Stimulated activated naive CD8-positive, alpha-beta T cell treated with anti-CD3 and anti-CD28 coated beads, Interleukin-15, Interleukin-2, amounts not matched to agents 100 ng/mL and 50 ng/mL, for 24 hours (primary cell): ENCODE results near the gene RSPH4A.

Experiments used
- H3K27ac Mint-ChIP-seq: one replicate; pipeline ENCODE4 v1.8.0; 2021; ENCODE audit warnings: mild to moderate bottlenecking, mixed read lengths
- H3K27me3 Mint-ChIP-seq: one replicate; pipeline ENCODE4 v1.8.0; 2021; ENCODE audit warnings: mixed read lengths
- H3K36me3 Mint-ChIP-seq: one replicate; pipeline ENCODE4 v1.8.0; 2021; ENCODE audit warnings: low read depth, mixed read lengths
- H3K4me1 Mint-ChIP-seq: one replicate; pipeline ENCODE4 v1.8.0; 2021; ENCODE audit warnings: low read depth, mixed read lengths
- H3K4me3 Mint-ChIP-seq: one replicate; pipeline ENCODE4 v1.8.0; 2021; ENCODE audit warnings: mild to moderate bottlenecking, mixed read lengths
- H3K9me3 Mint-ChIP-seq: one replicate; pipeline ENCODE4 v1.8.0; 2021; ENCODE audit warnings: mixed read lengths

Gene RSPH4A

DNA sequence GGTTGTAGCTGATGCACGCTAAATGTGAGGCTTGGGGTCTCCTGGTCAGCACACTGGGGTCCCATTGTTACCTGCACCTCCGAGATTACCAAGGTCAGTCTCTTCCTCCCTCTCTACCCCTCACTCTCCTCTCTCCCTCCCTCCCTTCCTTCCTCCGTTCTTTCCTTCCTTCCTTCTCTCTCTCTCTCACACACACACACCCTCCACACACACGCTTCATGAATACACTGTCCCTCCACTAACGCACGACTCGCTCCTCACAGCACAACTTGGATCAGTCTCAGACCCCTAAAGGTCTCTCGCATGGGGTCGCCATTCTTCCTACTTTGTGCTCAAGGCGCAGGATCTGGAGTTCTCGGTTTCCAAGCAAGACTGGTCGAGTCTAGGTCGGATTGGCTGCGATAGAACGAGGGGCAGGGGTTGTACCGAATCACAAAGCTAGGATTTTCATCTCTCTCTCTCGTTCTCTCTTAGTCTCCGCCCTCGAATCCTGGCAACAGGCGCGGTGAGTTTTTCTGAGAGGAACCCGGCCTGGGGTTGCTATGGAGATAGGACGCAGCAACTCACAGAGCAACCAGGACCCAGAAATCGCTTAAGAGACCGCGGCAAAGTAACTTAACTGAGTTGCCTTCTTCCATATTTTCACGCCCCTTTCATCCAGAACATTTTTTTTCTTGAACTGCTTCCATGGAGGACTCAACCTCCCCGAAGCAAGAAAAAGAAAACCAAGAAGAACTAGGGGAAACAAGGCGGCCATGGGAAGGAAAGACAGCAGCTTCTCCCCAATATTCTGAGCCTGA lies at the start of gene RSPH4A:
Gene RSPH4A (plus strand): TSS at position 543 of the 800 bp plus-strand sequence. CDS start 145 bp downstream, at position 688.
- peak within 1 kb of the TSS; percentile 66 for H3K27ac Mint-ChIP-seq

DNA sequence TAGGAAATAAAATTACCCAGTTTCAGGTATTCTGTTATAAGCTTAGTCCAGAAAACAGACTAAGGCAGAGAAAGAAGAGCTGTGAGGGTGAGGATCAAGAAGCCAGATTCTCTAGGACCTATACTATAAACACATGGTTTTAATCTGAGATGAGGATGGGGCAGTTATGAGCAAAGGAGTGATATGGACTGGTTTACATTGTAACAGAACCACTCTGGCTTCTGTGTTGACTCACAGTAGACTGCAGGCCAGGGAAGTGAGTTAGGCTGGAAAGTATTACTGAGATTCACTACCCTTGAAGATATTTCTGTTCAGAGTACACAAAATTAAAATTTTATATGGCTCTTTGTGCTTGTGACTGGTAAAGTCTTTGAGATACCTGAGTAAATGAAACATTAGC lies 48.2 kb upstream of the RSPH4A start:
- no peak overlapping the region for H3K27ac Mint-ChIP-seq
- no peaks in the 10 kb centered on the region for H3K9me3 Mint-ChIP-seq
- H3K4me3 Mint-ChIP-seq: no peak overlapping the region
- peaks cover 38% of the 10 kb centered on the region for H3K4me1 Mint-ChIP-seq
- peaks cover 7% of the 10 kb centered on the region for H3K27me3 Mint-ChIP-seq
- no peaks in the 10 kb centered on the region for H3K36me3 Mint-ChIP-seq

More for the DNA sequence above, at the start of gene RSPH4A:
- Mint-ChIP-seq H3K4me3 (peak within 1 kb of the TSS; percentile 92), H3K27me3 (peaks cover 30% of the 10 kb centered on the region), H3K4me1 (peaks cover 14% of the 10 kb centered on the region), H3K9me3 (no peaks in the 10 kb centered on the region), H3K36me3 (no peaks in the 10 kb centered on the region)

DNA sequence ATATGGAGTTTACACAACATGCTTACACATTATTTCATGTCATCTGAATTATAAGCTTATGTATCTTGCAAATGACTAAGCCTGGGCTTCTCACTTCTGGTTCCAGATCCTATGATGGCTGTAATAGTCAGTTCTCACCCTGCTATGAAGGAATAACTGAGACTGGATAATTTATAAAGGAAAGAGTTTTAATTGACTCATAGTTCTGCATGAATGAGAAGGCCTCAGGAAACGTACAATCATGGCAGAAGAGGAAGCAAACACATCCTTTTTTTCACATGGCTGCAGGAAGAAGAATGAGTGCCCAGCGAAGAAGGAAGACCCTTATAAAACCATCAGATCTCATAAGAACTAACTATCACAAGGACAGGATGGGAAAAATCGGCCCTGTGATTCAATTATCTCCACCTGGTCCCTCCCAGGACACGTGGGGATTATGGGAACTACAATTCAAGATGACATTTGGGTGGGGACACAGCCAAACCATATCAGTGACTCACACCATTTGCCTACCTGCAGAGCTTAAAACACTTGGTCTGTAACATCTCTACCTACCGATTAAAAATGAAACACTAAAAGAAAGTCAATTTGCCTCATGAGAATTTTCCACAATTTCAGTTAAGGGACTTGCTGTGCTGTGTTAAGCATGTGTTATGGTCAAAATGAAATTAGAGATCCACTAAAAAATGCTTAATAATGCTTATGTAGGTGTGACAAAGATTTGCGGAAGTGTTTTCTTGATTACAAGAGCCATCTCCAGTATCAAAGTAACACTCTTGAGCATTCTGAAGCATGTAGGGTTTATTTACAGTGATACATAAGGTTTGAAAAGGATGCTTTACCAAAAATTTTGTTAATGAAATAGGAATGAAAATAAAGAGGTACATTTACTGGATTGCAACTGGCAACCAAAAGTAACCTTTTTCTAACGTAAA lies 47.2 kb upstream of the RSPH4A start:
- Mint-ChIP-seq H3K4me1 (peaks cover 48% of the 10 kb centered on the region), H3K4me3 (peak overlapping the region; percentile 100), H3K36me3 (peaks cover 8% of the 10 kb centered on the region), H3K27ac (no peak overlapping the region), H3K9me3 (no peaks in the 10 kb centered on the region), H3K27me3 (peaks cover 4% of the 10 kb centered on the region)

DNA sequence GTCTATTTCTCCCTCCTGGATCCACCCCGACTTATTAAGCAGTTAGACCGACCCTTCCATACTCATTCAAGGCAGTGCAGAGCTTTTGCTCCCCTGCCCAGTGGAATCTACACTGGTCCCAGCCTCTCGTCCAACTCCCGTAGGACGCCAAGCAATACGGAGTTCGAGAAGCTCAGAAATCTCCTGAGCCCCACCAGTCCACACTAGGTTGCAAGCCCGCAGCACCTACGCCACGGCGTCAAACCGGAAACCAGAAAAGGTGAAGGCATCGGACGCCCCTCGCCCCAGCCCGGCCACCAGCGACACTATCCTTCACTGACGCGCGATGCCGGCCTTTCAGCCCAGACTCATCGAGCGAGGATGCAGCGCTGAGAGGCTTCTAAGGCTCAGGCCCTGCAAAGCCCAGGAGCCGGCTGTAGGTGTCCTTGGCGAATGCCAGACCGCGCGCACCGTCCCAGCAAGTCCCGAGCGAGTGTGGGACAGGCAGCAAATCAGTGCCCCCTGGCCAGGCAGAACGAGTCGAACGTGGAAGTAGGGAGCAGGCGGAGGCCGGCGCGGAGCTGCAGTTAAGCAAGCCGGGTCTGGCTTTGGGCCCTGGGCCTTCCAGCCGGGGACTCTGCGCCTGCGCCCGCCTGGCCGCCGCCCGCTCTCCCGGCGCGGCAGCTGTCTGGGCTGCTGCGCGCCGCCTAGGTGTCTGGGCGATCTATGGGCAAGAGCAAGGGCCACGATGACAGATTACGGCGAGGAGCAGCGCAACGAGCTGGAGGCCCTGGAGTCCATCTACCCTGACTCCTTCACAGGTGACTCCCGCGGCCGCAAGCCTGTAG lies 45.2 kb upstream of the RSPH4A start, which contains the start of gene RWDD1:
Gene RWDD1 (plus strand): TSS at position 649 of the 827 bp plus-strand sequence. CDS start 79 bp downstream, at position 728.
- no peaks in the 10 kb centered on the region for H3K9me3 Mint-ChIP-seq
- peak within 1 kb of the TSS; percentile 100 for H3K4me3 Mint-ChIP-seq
- H3K27ac Mint-ChIP-seq: peak within 1 kb of the TSS; percentile 99
- peaks cover 47% of the 10 kb centered on the region for H3K4me1 Mint-ChIP-seq
- H3K36me3 Mint-ChIP-seq: peaks cover 20% of the 10 kb centered on the region
- no peaks in the 10 kb centered on the region for H3K27me3 Mint-ChIP-seq

DNA sequence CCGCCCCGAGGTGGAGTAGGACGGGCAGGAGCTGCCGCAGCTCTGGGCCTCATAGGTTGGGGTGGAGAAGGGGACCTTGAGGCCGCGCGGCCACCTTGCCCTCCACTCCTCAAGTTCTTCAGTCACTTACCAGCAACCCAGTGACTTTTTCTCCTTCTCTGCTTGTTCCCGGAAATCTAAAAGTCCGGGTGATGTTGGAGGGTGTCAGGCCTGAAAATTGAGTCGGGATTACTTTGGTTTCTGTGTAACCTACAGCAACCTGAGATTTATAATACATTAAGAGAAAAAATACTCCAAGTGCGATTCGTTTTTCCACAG lies 44.6 kb upstream of the RSPH4A start:
- Mint-ChIP-seq H3K4me1 (peaks cover 51% of the 10 kb centered on the region), H3K9me3 (no peaks in the 10 kb centered on the region), H3K27me3 (no peaks in the 10 kb centered on the region), H3K36me3 (peaks cover 26% of the 10 kb centered on the region), H3K27ac (peak overlapping the region; percentile 93), H3K4me3 (peak overlapping the region; percentile 100)

DNA sequence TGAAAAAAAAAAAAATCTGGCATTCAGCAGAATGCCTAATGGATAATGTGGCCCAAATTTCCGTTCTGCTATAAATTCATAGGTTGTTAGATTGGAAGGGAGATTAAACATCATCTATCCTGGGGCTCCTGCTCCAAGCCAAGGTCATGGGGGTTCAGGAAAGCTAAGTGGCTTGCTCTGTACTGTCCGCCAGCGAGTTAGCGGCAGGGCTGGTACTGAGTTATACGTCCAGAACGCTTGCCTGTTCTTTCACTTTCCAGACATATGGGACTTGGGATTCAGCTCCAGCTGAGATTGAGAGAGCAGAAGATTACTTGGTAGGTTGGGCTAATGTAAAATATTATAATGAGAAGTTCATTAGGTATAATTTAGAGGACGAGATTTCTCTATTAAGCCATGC lies 44.1 kb upstream of the RSPH4A start:
- peaks cover 55% of the 10 kb centered on the region for H3K4me1 Mint-ChIP-seq
- H3K36me3 Mint-ChIP-seq: peaks cover 30% of the 10 kb centered on the region

DNA sequence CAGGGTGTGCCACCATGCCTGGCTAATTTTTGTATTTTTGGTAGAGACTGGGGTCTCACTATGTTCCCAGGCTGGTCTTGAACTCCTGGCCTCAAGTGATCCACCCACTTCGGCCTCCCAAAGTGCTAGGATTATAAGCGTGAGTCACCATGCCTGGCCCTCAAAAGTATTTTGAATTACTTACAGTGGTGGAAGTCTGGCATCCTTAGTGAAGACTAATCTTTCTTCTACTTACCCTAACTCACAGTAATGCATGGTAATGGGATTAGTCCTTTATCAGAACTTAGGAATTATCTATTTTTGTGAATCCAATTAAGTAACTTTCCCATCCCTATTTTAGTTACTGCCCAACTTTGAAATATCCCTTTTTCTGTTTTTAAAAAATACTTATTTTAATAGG lies 41.1 kb upstream of the RSPH4A start:
- Mint-ChIP-seq H3K27ac (no peak overlapping the region), H3K9me3 (no peaks in the 10 kb centered on the region), H3K4me3 (no peak overlapping the region), H3K27me3 (no peaks in the 10 kb centered on the region), H3K4me1 (peaks cover 53% of the 10 kb centered on the region), H3K36me3 (peaks cover 53% of the 10 kb centered on the region)

More for the DNA sequence above, 44.1 kb upstream of the RSPH4A start:
- no peaks in the 10 kb centered on the region for H3K27me3 Mint-ChIP-seq
- H3K9me3 Mint-ChIP-seq: no peaks in the 10 kb centered on the region
- peak overlapping the region; percentile 100 for H3K4me3 Mint-ChIP-seq
- peak overlapping the region; percentile 93 for H3K27ac Mint-ChIP-seq

DNA sequence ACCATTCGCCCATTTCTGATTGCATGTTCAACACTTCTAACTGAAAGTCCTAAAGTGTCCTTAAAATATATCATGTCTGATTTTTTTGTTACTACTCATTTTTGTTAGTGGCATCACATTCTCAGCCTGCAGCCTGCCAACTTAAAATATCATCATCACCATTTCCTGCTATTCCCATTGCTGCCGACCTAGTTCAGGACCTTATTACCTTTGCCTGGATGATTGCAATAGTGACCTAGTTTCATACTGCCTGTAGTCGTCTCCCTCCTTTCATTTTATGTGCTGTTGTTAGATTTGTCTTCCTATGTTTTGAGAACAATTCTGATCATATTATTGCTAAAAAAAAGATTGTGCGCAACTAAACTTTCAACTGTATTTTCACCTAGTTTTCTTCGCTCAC lies 38.8 kb upstream of the RSPH4A start:
- Mint-ChIP-seq H3K27me3 (no peaks in the 10 kb centered on the region), H3K9me3 (no peaks in the 10 kb centered on the region), H3K36me3 (peaks cover 64% of the 10 kb centered on the region), H3K4me3 (no peak overlapping the region), H3K4me1 (peaks cover 47% of the 10 kb centered on the region), H3K27ac (no peak overlapping the region)

DNA sequence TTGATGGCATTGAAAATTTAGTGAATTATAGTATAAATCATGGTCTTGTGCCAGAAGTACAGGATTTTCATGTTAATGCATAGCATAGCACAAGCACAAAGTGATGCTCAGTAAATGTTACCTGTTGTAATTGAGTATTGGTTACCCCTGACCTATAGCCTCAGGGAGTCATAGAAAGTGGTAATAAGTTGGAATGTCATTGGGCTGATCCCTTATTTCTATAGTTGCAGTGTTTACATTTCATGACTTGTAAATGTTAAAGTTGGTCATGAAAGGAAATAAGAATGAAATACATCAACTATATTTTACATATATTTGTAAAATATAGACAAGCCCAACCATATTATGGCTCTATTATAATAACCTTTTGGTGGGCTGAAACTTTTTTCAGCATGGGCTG lies 37.9 kb upstream of the RSPH4A start:
- peaks cover 67% of the 10 kb centered on the region for H3K36me3 Mint-ChIP-seq
- H3K4me1 Mint-ChIP-seq: peaks cover 39% of the 10 kb centered on the region
- no peak overlapping the region for H3K4me3 Mint-ChIP-seq
- no peaks in the 10 kb centered on the region for H3K27me3 Mint-ChIP-seq
- H3K27ac Mint-ChIP-seq: no peak overlapping the region
- H3K9me3 Mint-ChIP-seq: no peaks in the 10 kb centered on the region

DNA sequence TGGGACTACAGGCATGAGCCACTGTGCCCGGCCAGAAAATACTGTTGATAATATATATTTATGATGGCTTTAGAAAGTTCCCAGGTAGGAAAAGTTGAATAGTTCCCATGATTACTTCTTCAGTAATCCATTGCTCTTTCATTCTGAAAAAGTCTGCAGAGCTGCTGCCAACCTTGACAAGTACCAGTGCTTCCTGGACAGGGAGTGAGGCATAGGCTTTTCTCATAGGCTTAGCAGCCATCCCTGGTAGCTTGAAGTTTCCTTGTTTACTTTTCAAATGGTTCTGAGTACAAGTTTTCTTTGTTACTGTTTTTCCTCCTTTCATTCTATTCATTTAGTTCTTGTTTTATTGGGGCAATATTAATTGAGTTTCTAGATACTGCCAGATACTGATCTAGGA lies 37.1 kb upstream of the RSPH4A start:
- Mint-ChIP-seq H3K9me3 (no peaks in the 10 kb centered on the region), H3K36me3 (peaks cover 63% of the 10 kb centered on the region), H3K27me3 (no peaks in the 10 kb centered on the region), H3K27ac (peak overlapping the region; percentile 41), H3K4me3 (no peak overlapping the region), H3K4me1 (peaks cover 31% of the 10 kb centered on the region)

DNA sequence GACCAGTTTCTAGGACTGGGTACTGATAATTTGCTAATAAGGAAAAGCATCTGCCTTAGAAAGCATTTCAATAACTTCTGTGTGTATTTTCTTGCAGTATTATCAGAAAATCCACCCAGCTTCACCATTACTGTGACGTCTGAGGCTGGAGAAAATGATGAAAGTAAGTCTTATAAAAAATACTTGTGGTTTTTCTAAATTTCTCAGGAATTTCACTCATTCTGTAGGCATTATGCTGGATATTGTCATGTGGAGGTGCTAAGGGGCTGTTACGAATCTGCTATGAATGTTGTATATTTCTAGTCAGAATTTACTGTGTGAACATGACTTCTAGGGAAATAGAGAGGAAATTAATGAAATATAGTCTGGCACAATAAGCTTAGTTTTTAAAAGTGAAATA lies 36.1 kb upstream of the RSPH4A start:
- Mint-ChIP-seq H3K4me3 (no peak overlapping the region), H3K9me3 (no peaks in the 10 kb centered on the region), H3K27me3 (no peaks in the 10 kb centered on the region)

DNA sequence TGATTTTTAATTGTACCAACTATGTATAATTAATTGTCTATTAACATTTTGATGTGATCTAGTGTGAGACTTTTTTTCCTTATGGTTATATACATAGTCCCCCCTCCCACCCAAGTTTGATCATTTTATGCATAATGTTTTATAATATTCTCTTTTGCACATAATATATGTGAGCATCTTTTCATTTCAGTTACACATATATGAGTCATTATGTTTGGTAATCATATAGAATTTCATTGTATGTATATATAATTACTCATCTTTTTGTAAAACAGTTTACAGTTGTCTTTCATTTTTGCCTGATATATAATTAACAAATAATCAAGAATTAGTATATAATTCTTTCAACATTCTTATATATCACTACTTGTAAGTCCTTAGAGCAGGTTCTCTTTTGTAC lies 30.0 kb upstream of the RSPH4A start:
- Mint-ChIP-seq H3K9me3 (no peaks in the 10 kb centered on the region), H3K4me3 (no peak overlapping the region), H3K27ac (no peak overlapping the region), H3K36me3 (peaks cover 77% of the 10 kb centered on the region), H3K27me3 (no peaks in the 10 kb centered on the region), H3K4me1 (no peaks in the 10 kb centered on the region)

More for the DNA sequence above, 36.1 kb upstream of the RSPH4A start:
- no peak overlapping the region for H3K27ac Mint-ChIP-seq
- H3K4me1 Mint-ChIP-seq: peaks cover 26% of the 10 kb centered on the region
- peaks cover 69% of the 10 kb centered on the region for H3K36me3 Mint-ChIP-seq

DNA sequence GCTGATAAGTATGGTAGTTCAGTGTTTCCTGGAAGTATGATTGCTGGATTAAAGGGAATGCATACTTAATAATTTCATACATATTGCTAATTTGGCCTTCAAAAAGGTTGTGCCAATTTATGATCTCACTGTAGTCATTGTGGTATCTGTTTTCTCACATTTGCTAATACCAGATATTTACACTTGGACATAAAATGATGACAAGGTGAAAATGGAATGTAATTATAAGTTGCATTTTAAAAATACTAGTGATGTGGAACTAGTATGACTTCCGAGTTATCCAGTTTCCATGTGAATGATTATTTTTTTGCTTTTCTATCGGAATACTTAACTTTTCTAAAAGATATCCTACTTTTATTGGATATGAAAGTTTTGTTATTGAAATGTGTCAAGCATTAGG lies 29.5 kb upstream of the RSPH4A start:
- peaks cover 78% of the 10 kb centered on the region for H3K36me3 Mint-ChIP-seq
- H3K9me3 Mint-ChIP-seq: no peaks in the 10 kb centered on the region
- no peaks in the 10 kb centered on the region for H3K4me1 Mint-ChIP-seq
- no peak overlapping the region for H3K27ac Mint-ChIP-seq
- no peaks in the 10 kb centered on the region for H3K27me3 Mint-ChIP-seq
- no peak overlapping the region for H3K4me3 Mint-ChIP-seq

DNA sequence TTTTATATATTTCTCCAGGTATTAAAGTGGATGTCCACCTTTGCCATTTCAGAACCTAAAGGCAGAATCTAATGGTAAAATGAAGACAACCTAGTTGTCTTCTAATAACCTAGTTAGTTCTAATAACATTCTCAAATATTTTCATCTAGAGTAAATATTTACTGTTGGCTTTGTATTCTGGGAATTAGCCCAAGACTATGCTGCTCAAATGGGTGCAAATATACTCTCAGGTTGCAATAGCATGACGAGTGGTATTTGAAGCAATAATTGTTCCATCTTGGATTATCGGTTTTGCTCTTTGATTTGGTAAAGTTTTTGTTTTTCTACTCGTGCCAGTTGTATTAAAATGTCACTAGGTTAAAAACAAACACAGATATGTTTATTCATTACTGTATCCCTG lies 21.0 kb upstream of the RSPH4A start:
- Mint-ChIP-seq H3K4me1 (no peaks in the 10 kb centered on the region), H3K9me3 (no peaks in the 10 kb centered on the region), H3K27me3 (no peaks in the 10 kb centered on the region), H3K27ac (no peak overlapping the region), H3K4me3 (no peak overlapping the region), H3K36me3 (peaks cover 79% of the 10 kb centered on the region)
